Liver (tissue), 3 donors: ENCODE data around the gene KCNJ15.

Experiments used
- ATF3 ChIP-seq: IDR thresholded peaks from 2 replicates; pipeline ENCODE4 v1.6.1; 2016; ENCODE audit warnings: antibody characterized with exemption
- CTCF ChIP-seq: fragments of 150-350 bp; IDR thresholded peaks from 2 replicates; pipeline ENCODE4 v1.5.1; 2017; ENCODE audit warnings: improper control_type of control experiment, low read depth, low read length; ENCODE audit not compliant: missing input control
- EGR1 ChIP-seq, 2 donors: IDR thresholded peaks; 2 replicates each; pipeline ENCODE4 v1.6.1; 2016 to 2018; ENCODE audit warnings: antibody characterized with exemption in 2 of 2, low read depth in 2 of 2
- GABPA ChIP-seq, 2 donors: IDR thresholded peaks in 1 of 2; conservative IDR thresholded peaks in 1 of 2; 2 replicates each; pipeline ENCODE4 v1.6.1; 2016; ENCODE audit warnings: antibody characterized with exemption in 2 of 2, mild to moderate bottlenecking in 1 of 2, moderate library complexity in 1 of 2
- HNF4A ChIP-seq, 2 donors: conservative IDR thresholded peaks; 2 replicates each; pipeline ENCODE4 v1.6.1; 2016; ENCODE audit warnings: antibody characterized with exemption in 2 of 2, mild to moderate bottlenecking in 2 of 2
- HNF4G ChIP-seq: IDR thresholded peaks from 2 replicates; pipeline ENCODE4 v1.6.1; 2016; ENCODE audit warnings: antibody characterized with exemption
- JUND ChIP-seq, 2 donors: IDR thresholded peaks; 2 replicates each; pipeline ENCODE4 v1.6.1; 2016; ENCODE audit warnings: antibody characterized with exemption in 2 of 2
- MAX ChIP-seq: IDR thresholded peaks from 2 replicates; pipeline ENCODE4 v1.6.1; 2016; ENCODE audit warnings: antibody characterized with exemption
- RAD21 ChIP-seq, 2 donors: IDR thresholded peaks; 2 replicates each; pipeline ENCODE4 v1.6.1; 2016; ENCODE audit warnings: antibody characterized with exemption in 2 of 2, mild to moderate bottlenecking in 2 of 2
- REST ChIP-seq: IDR thresholded peaks from 2 replicates; pipeline ENCODE4 v1.6.1; 2016; ENCODE audit warnings: antibody characterized with exemption, mild to moderate bottlenecking
- RXRA ChIP-seq, 2 donors: IDR thresholded peaks; 2 replicates each; pipeline ENCODE4 v1.6.1; 2017 to 2018; ENCODE audit warnings: antibody characterized with exemption in 2 of 2, mild to moderate bottlenecking in 1 of 2
- SP1 ChIP-seq: IDR thresholded peaks from 2 replicates; pipeline ENCODE4 v1.6.1; 2018; ENCODE audit warnings: antibody characterized with exemption, mild to moderate bottlenecking
- TAF1 ChIP-seq: conservative IDR thresholded peaks from 2 replicates; pipeline ENCODE4 v1.6.1; 2016; ENCODE audit warnings: antibody characterized with exemption, mild to moderate bottlenecking
- YY1 ChIP-seq: IDR thresholded peaks from 2 replicates; pipeline ENCODE4 v1.6.1; 2016; ENCODE audit warnings: antibody characterized with exemption, mild to moderate bottlenecking
- donor health status: healthy.
- donor health status: healthy.

GRCh38 chr21:38239672-38240071 is 17.1 kb upstream of the KCNJ15 start:
- TF ChIP-seq CTCF: no peak
- TF ChIP-seq RXRA (IDR thresholded peaks at IDR 0.05): no peak
- no peak for TF ChIP-seq MAX
- TF ChIP-seq REST: no peak
- no peak for TF ChIP-seq JUND (IDR thresholded peaks at IDR 0.05)
- no peak for TF ChIP-seq RAD21 (IDR thresholded peaks at IDR 0.05)
- no peak for TF ChIP-seq GABPA (IDR thresholded peaks at IDR 0.05 in 1 of 2, conservative IDR thresholded peaks at IDR 0.05 in 1 of 2)
- no peak for TF ChIP-seq HNF4G
- no peak for TF ChIP-seq ATF3
- TF ChIP-seq YY1: no peak
- TF ChIP-seq EGR1 (IDR thresholded peaks at IDR 0.05; ENCODE audit: low read depth in 2 of 2): no peak
- no peak for TF ChIP-seq SP1
- no peak for TF ChIP-seq HNF4A (conservative IDR thresholded peaks at IDR 0.05)
- no peak for TF ChIP-seq TAF1
